GM04504 (cell line): Measurements from ENCODE around the gene SPG7.
A peak's percentile ranks its signal among the peaks of the same experiment; 100 is the strongest.

Source experiments
- DNase-seq: peaks from one replicate; pipeline ENCODE4 v3.0.0-alpha.2; 2012; ENCODE audit warnings: low read depth

Gene SPG7

DNA sequence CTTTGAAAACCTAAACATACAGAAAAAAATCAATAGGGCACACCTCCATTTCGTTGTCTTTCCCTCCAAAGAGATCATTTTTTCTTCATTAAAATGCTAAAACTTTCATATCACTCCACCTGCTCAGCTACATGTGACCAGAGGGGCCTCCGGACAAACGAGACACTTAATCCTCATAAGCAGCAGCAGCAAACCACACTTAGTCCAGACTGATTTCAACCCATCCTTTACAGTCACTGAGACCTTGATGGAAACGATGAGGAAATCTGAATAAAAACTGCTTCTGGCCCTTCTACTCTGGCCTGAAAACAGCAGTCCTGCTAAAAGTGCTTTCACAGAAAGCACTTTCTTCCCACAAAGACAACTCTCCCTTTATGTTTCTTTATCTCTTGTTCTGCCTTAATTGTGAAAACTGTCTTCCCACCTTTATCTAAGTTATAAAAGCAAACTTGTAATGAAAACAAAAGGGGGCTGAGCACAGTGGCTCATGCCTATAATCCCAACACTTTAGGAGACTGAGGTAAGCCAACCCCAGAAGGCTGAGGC, 22.4 kb upstream of the SPG7 start:
- no peak for DNase-seq

DNA sequence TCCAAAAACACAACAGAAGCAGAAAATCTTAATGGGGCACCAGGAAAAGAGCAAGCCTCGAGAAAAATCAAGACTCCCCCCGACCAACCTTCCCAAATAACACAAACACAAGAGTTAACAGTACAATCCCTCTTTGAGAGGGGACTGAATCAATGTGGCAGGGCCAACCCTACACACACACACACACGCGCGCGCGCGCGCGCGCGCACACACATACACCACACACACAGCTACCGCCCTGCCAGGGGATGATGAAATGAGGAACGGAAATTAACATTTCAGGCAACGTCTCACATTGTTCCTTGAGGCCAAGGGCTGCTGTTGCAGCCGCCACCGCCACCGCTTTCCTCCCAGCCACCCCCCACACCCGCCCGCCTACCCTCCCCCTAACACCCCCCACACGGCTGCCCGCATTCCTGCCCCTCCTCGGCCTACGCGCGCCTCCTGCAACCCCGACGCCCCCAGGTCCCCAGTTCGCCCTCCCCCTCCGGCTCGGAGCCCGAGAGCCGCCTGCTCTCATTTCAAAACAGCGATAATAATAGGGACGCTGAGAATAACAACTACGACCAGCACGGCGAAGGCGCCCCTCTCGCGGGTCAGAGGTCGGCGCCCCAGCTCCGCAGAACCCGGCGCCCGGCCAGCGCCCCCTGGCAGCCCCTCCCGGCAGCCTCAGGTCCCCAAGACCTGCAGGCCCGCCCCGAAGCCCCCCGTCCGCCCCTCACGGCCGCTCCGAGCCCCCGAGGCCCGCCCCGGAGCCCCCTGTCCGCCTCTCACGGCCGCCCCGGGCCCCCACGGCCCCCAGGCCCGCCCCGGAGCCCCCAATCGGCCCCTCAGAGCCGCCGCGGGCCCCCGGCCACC, 18.9 kb upstream of the SPG7 start:
- DNase-seq, result peak; percentile 88

DNA sequence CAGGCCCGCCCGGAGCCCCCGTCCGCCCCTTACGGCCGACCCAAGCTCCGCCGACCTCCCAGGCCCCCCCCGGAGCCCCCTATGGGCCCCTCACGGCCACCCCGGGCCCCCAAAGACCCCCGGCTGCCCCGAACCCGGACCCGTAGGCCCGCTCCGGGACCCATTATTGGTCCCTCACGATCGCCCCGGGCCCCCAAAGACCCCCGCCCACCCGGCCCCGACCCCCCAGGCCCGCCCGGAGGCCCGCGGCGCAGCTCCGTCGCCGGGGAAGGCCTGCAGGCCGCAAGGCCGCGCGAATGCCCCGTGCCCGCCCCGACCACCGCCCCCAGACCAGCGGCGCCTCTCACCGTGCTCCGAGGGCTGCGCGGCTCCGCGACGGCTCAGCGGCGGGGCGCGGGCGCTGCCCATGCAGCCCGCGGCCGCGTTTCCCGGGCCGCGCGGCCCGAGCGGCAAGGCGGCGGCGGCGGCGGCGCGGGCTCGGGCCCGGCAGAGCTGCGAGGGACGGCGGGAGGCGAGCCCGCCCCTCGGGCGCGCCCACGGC, 18.2 kb upstream of the SPG7 start:
- DNase-seq, result no peak

DNA sequence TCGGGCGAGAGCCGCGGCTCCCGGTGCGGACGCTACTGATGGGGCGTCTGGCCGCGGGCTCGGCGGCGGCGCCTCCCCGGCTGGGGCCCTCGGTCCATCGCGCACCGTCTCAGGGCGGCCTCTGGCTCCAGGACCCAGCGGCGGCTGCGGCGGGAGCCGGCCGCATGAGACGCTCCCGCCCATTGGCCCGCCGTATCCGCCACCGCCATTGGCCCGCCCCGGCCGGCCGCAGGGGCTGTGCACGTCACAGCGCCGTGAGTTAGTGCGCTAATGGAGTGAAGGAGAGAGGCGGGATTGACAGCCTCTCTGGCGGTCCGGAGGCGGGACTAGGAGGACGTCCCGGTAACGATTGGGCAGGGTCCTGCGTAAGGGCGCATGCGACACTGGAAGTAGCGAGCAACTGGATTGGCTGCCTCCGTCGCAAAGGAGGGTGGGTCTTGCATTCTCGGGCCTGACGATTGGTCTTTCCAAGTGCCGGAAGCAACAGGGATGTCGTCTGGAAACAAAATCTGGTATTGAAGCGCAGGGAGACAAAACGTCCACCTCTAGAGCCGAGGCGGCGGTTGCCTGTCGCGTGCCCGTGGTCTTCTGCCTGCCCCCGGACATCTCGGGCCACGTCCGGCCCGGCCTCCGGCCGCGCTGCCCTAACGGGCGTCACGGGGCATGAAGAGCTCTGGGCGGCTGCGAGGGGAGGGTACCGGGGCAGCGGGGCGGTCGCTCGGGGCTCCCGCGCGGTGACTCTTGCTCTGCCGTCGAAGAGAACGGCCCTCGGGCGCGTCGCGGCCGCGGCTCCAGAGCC, 17.6 kb upstream of the SPG7 start, which contains the start of gene ANKRD11:
Gene ANKRD11 (minus strand): TSS at position 123 of the 799 bp plus-strand sequence. CDS start 173,542 bp downstream, outside the sequence.
- DNase-seq, result peak; percentile 99

DNA sequence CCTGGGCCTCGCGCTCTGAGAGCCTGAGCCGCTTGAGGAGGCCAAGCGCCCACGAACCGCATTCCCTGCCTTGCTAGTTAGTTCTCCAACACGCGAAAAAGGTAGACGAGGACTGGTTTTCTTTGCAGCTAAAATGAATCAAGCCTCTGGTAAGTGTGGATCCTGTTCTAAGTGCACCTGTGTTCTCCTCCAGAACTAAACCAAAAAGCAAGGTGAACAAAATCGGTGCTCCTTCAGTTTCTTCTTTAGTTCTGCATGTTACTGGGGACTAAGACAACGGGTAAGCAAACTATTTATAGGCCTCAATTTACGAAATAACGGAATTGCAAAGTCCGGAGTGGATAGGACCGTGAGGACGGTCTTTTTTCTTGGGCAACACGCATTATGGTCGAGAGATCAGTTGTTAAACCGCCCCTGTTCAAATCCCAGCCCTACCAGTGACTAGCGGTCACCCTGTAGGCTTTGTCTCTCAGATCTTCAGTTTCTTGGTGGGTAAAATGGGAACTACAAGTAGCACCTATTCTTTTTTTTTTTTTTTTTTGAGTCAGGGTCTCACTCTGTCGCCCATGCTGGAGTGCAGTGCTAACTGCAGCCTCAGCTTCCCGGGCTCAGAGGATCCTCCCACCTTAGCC, 16.8 kb upstream of the SPG7 start:
- DNase-seq, result no peak

DNA sequence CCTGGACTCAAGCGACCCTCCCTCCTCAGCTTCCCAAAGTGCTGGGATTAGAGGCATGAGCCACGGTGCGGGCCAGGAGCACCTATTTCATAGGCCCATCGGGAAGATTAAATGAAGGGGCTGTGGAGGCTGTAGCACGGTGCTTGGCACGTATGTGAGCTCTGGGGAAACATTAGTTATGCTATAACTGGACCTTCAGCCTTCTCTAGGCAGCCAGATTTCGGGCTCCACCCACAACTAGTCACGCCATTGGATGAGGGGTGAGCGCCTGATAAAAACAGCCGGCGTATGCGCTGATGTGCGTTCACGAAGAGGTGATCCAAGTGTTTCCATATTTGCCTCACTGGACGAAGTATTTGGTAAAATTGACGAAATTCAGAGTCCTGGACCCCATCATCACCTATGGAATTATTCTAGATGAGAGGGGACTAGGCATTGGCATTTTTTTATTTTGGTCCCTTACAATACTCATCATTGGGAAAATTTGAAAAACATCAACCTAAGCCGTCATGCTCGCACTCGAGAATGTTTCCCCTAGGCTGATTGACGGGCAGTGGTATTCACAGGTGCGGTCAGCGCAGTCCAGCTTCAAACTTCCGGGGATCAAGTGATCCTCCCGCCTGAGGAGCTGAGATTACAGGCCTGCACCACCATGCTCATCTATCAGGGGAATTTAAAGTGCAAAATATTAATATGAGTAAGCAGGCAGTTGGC, 16.1 kb upstream of the SPG7 start:
- no peak for DNase-seq

DNA sequence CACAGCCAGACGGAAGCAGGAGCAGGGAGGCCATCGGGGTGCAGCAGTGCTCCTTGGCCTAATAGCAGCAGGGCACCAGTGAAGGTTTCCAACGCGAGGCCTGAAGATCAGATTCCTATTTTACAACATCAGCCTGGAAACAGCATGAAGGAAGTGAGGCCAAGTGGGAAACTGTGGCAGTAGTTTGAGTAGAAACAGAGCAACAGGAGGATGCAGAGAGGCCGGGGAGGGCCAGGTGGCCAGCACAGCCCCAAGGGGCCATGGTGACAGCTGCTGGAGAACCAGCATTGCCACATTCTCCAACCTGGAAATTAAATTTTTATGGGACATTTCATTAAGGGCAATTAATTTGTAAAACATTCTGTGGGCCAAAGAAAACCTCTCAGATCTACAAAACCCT, 14.4 kb upstream of the SPG7 start:
- DNase-seq, result no peak

DNA sequence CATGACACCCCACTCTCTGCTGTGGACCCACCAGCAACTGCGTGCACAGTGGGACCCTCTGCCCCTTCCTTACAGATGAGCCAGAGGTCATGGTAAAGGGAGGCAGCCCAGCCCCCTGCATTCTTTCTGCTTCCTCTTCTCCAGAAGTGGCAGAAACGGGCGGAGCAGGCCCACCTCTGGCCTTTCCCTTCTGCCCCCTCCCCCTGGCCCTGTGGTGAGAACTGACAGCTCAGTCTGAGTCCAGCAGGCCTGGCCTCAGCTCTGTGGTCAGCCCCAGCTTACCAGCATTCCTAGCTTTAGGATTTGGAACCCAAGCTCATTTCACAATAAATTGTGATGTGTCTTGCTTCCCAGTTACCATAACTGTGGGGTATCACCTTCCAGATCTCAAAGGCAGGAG, 13.1 kb upstream of the SPG7 start:
- peak; percentile 53 for DNase-seq

DNA sequence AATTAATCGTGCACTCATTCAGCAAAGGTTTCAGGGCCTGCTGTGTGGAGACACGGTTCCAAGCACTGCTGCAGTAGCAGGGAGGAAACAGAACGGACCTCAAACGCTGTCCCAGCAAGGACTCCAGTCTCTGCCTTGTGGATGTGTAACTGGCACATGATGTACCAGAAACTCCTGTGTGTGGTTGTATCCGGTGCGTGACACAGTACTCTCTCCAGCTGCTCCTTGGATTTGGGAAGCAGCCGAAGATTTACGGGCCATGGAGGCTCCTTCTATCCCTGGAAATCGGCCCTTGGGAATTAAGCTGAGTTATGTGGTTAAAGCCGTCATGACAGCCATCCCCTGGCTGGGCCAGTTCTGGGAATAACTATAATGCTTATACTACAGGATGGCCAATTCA, 9.4 kb upstream of the SPG7 start:
- peak; percentile 98 for DNase-seq

DNA sequence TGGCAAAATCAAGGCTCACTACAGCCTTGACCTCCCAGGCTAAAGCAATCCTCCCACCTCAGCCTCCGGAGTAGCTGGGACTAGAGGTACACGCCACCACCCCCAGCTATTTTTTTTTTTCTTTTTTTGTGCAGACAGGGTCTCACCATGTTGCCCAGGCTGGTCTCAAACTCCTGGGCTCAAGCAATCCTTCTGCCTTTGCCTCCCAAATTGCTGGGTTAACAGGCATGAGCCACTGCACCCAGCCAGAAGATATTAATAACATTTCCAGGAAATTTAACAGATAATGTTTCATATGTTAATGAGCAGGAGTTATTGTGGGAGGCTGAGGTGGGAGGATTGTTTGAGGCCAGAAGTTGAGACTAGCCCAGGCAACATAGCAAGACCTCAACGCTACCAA, 8.4 kb upstream of the SPG7 start:
- DNase-seq, result no peak

DNA sequence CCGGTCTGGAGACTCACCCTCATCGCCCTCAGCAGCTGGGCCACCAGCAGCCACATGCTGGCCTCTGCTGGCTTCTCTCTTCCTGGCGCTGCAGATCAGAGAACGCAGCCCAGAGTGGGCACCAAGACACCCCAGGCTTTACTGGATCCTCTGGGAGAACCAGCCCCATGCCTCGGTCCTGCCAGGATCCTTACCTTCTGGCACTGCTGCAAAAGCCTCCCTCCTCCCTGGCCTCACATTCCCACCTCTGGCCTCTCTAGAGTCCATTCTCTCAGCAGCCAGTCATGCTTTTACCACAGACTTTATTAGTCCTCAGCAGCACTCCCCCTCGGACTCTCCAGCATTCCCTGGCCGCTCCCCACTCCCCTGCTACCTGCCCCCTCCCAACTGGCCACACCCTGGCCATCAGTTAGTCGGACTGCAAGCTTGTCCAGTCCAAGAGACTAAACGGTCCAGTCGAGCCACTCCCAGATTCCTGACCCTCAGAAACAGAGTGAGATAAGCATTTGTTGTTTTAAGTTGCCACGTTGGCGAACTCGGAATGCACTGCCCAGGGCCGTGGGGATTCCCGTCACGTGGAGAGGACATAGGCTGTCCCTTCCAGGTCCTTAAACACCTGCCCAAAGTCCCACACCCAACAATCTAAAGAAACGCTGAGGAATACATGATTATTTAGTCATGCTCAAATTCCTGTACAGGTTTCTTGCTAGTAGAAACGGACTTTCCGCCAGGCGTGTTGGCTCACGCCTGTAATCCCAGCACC, 5.9 kb upstream of the SPG7 start:
- DNase-seq, result no peak

DNA sequence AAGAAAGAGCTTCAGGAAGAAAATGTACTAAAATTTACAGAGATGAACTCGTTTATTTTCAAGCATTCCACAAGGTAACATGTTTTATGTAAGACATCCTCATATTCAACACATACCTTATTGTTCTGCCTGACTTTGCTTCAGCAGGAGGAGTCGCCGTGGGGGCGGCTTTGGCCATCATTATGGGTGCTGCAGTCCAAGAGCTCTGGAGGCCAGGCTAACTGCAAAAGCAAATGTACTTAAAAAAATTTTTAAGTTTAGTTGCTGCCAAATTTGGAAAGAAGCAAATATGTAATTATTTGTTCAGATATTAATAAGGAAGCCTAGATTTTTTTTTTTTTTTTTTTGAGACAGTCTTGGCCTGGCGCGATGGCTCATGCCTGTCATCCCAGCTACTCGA, 4.1 kb upstream of the SPG7 start:
- no peak for DNase-seq

DNA sequence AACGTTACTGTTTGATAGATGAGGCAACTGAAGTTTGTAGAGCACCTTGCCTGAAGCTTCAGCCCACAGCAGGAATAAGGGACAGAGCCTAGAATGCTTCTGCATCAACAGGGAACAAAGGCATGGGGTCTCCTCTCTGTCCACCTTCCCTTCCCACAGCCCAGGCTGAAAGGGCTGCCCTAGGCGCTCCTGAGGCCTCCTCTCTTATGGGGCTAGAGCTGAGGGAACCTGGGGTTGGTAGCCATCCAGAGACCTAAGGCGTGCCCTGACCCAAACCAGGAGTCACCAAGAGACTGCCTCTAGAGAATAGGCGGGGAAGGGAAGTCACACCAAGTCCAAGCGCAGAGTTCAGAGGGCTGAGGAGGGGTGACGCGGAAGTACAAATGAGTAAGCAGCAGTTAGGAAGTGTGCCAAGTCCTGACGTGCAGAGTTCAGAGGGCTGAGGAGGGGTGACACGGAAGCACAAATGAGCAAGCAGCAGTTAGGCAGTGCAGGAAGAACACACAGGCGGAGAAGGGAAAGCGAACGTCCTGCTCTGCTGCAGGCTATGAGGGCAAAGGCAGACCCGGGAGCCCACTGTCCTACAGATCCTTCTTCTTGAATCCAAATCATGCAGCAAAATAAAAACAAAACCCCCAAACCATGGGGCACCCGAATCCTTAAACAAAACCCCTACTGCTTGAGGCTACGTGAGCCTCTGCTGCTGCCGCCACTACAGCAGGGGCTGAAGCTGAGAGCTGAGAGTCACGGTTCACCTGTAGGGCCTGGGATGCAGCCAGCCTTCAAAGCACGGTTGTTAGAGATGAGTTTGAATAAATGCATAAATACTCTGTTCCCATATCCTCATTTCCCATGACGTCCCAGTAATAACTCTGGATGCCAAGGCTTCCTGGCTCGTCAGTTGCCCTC, 2.7 kb upstream of the SPG7 start:
- peak; percentile 47 for DNase-seq

DNA sequence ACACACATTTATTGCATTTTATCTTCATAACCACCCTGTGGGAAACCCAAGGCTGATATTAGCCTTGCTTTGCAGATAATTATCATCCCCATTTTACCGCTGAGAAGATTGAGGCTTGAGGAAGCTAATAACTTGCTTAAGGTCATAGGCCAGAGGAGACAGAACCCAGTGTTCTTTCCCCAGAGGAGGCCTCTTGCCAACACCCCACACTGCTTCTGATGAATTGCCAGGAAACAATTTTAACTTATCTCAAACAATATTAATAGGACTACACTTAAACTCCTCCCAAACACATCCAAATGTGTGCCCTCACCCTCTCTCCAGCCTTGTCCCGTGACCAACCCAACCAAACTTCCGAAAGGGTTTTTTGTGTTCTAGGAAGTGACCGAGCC, 2.1 kb upstream of the SPG7 start:
- no peak for DNase-seq

DNA sequence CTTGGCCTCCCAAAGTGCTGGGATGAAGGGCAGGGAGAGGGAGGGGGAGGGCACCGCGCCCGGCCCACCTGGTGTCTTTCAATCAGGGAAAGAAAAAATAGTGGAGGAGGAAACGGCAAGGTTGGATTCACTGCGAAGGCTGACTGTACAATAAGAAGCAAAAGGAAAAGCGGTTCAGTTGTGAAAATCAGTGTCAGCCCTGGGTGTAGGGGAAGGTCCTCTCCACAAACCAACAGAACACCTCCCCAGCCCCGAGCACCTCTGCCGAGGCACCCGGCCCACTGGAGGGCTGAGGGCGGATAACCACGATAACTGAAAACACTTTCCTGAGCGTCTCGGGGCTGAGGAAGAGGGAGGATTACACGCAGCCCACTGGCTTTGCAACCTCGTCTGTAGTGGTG, 1.4 kb upstream of the SPG7 start:
- no peak for DNase-seq

DNA sequence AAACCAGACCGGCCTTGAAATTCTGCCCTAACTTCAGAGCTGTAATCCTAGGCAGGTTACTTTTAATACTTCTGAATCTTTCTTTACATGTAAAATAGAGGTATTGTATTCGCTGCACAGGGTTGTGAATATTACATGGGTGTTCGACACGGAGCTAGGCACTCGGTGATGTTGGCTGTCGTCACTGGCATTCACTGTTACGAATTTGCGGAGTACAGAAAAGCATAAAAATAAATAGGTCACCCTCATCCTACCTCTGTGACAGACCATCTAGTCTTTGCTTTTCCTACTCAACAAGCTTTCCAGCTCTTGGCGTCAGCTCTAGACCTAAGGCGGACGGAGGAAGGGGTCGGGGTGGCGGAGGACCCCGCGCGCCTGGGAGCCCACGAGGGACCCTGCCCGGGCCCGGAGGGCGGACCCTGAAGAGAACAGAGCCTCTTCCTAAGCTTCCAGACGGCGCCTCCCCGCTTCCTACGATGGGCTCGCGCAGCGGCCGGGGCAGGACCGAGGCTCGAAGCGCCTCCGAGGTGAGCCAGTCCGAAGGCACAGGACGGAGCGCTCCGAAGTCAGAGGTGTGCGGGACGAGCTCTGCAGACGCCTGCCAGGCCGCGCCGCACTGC, 879 bp upstream of the SPG7 start:
- no peak for DNase-seq

DNA sequence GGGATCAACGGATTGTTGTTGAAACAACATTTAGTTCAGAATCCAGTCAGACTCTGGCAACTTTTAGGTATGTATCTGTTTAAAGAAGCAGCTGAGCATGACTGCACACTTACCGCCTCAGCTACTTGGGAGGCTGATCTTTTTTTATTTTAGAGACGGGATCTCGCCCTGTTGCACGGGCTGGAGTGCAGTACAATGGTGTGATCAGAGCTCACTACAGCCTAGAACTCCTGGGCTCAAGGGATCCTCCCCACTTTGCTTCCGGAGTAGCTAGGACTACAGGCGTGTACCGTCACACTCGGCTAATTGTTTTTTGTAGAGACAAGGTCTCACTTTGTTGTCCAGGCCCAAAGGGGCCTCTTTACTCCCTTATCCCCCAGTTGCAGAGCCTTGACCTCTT, 2.3 kb downstream of the SPG7 start:
- DNase-seq, result no peak

DNA sequence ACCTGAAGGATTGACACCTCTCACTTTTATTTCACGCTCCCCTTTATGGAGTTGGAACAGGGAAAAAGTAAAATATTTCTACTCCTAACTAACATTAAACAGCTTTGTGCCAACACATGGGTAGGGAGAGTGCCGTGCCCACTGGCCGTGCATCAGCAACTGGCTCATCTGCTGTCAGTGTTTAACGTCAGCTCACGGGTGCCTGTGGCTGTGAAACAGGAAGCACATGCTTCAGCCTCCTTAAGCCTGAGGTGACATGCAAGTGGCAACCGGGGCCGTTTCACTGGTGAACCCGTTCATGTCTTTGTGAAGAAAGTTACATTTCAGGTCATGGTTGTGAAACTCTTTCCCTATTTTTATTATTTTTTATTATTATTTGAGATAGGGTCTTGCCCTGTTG, 3.2 kb downstream of the SPG7 start:
- no peak for DNase-seq

DNA sequence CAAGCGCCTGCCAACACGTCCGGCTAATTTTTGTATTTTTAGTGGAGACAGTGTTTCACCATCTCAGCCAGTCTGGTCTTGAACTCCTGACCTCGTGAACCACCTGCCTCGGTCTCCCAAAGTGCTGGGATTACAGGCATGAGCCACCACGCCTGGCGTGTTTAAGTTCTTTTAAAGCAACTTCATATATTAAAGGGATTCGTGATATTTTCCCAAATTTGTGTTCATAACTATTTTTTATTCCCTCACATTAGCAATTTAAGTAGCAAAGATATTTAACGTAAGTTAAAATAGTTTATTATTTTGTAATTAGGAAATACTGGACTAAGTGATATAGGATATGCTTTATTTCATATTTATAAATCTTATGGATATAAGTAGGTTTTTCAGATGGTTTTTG, 4.2 kb downstream of the SPG7 start:
- DNase-seq, result no peak
